Left renal cortex interstitium (tissue), 4 donors: ENCODE measurements around the gene PGBD4. TPM values are rescaled to one million over a fixed set of nuclear protein-coding genes. Genes with fewer than 3 reads are reported as not detected.

Experiments used
- DNase-seq, 4 donors: peaks; one replicate each; pipeline ENCODE4 v3.0.0-alpha.2; 2013; ENCODE audit warnings: low read depth in 4 of 4, low spot score in 2 of 4, missing footprints in 1 of 4
- polyA plus RNA-seq, 4 donors: library from polyadenylated mRNA; unstranded; fragments of 120-200 nt; gene quantifications; one replicate each; pipeline ENCODE4 v1.2.1, GENCODE V29; 2013; ENCODE audit not compliant: insufficient read length in 4 of 4

PGBD4 gene
- 1 to 10 TPM; 1.6 to 2.6 (median 2.3) TPM for polyA plus RNA-seq

GRCh38 chr15:34101366-34102174 lies at the start of gene PGBD4, which contains the start of gene EMC7:
TSS of gene PGBD4 (plus strand) at chr15:34102083. CDS start at chr15:34102532, 449 bp downstream.
TSS of gene EMC7 (minus strand) at chr15:34101862. CDS start at chr15:34101839, 23 bp downstream.
- peak; percentile 96 to 98 (median 96) for DNase-seq

GRCh38 chr15:34054081-34054707 lies 47.7 kb upstream of the PGBD4 start:
- no peak for DNase-seq

- no peak for DNase-seq
These were observed 45.9 kb upstream of the PGBD4 start for GRCh38 chr15:34055868-34056595.

DNA sequence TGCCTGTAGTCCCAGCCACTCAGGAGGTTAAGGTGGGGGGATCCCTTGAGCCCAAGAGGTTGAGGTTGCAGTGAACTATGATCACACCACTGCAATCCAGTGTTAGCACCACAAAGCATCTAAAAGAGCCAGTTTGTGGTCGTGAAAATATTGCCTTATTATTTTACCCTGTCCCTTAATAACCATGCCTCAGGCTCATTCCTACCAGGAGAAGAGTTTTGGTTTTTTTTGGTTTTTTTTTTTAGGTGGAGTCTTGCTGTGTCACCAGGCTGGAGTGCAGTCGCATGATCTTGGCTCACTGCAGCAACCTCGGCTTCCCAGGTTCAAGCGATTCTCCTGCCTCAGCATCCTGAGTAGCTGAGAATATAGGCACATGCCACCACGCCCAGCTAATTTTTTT lies 45.0 kb upstream of the PGBD4 start:
- DNase-seq = no peak

GRCh38 chr15:34059476-34059875 lies 42.4 kb upstream of the PGBD4 start:
- DNase-seq = no peak

GRCh38 chr15:34059946-34060345 lies 41.9 kb upstream of the PGBD4 start:
- no peak for DNase-seq

- no peak for DNase-seq
These were observed 37.4 kb upstream of the PGBD4 start for GRCh38 chr15:34064438-34064837.

DNA sequence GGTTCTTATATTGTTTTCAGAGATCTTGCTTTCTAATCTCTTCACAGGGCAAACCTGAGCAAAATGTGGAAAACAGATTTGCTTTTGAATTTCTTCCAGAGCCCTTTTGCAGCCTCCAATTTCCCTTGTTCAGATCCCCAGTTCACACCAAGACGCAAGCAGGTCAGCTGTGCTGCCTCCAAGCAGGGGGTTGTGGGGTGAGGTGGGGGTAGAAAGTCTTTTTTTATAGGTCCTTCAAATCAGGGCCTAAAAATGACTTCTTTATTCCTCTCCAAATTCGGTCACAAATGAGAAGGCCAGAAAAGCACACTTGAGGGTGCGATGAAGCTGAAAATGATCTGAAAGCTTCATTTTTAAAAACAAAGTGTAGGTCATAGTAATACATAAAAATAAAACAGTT lies 36.6 kb upstream of the PGBD4 start:
- no peak for DNase-seq

DNA sequence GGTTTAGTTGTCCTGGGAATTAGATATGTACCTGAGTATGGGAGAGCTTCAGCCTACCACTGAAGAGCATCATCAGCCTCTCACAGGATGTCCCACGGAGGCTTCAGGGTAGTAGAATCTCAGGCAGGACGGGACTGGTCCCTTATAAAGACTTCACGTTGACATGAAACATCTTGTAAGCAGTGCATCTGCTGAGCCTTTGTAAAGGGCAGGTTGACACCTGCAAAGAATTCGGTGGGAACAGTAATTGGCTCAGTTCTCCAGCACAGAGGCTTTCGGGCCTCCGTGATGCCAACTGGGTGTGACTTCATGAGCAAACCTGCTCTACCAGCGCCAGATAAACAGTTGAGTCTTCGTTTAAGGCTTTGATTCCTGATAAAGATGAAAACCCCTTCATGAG lies 35.9 kb upstream of the PGBD4 start:
- no peak for DNase-seq

GRCh38 chr15:34070003-34070402 lies 31.9 kb upstream of the PGBD4 start:
- DNase-seq = no peak

GRCh38 chr15:34076785-34077184 lies 25.1 kb upstream of the PGBD4 start:
- no peak for DNase-seq

GRCh38 chr15:34078900-34079299 lies 23.0 kb upstream of the PGBD4 start:
- DNase-seq = no peak

DNA sequence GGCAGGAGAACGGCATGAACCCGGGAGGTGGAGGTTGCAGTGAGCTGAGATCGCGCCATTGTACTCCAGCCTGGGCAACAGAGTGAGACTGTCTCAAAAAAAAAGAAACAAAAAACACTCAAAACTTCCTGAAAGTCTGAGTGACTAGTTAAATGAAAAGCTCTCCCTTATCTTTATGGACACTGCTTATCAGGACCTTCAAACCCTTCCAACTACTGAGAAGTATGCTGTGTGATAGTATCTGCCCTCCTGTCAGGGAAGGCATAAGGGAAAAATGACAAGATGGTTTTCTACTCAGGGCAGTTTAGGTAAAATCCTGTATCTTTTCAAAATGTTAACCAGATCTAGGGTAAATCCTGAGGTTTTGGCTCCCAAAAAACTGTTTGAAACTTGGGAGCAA lies 22.0 kb upstream of the PGBD4 start:
- no peak for DNase-seq

GRCh38 chr15:34084086-34084485 lies 17.8 kb upstream of the PGBD4 start:
- DNase-seq = no peak

GRCh38 chr15:34085746-34086145 lies 16.1 kb upstream of the PGBD4 start:
- DNase-seq = no peak

GRCh38 chr15:34099914-34100313 lies 2.0 kb upstream of the PGBD4 start:
- no peak for DNase-seq

DNA sequence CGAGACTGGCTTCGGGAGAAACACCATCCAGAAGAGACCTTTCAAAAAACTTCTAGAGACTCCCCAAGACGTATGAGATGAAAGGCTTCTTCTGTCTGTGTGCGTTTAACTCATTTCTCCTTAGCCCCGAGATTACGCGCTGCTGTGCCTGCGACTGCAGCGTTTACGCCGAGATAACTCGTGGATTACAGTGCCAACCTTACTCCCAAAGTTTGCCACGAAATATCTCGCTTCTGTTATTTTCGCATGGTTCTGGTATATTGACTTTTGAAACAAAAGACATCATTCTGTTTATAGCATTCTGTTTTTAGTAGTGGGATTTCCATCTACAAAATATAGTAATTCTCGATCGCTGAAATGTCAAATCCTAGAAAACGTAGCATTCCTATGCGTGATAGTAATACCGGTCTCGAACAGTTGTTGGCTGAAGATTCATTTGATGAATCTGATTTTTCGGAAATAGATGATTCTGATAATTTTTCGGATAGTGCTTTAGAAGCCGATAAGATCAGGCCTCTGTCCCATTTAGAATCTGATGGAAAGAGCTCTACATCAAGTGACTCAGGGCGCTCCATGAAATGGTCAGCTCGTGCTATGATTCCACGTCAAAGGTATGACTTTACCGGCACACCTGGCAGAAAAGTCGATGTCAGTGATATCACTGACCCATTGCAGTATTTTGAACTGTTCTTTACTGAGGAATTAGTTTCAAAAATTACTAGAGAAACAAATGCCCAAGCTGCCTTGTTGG lies 467 bp downstream of the PGBD4 start:
- DNase-seq = no peak

GRCh38 chr15:34106423-34106822 lies 4.5 kb downstream of the PGBD4 start:
- DNase-seq = no peak

GRCh38 chr15:34107315-34107714 lies 5.4 kb downstream of the PGBD4 start:
- DNase-seq = no peak

GRCh38 chr15:34109797-34110663 lies 8.1 kb downstream of the PGBD4 start:
- DNase-seq = peak in 1 of 4 donors; percentile 23
